HepG2 (cell line): ENCODE measurements around the gene P3H2. TPM values are rescaled to one million over a fixed set of nuclear protein-coding genes. Genes with fewer than 3 reads are reported as not detected.

Experiments
- ATAC-seq: fragments of 200-7000 bp; cut with Tn5 transposase; 3 replicates; pipeline ENCODE4 v1.9.1; 2020; ENCODE audit warnings: mild to moderate bottlenecking, moderate library complexity
- BruUV-seq: library from RNA; stranded (reverse); fragments of 400-500 nt; replicated peaks from 2 replicates; lab custom pipeline; 2021; lab: Mats Ljungman, UMichigan
- CTCF ChIA-PET: fragments of 300-600 bp; formaldehyde crosslinking; extraction: SDS; loops from one replicate; lab custom pipeline; 2021; ENCODE audit warnings: low total read pairs, inconsistent platforms, low intra/inter-chr PET ratio; lab: Yijun Ruan, JAX
- POLR2A ChIA-PET: fragments of 350-600 bp; sonication (Branson Sonifier 250); formaldehyde crosslinking; loops from one replicate; lab custom pipeline; 2020; ENCODE audit warnings: antibody characterized with exemption, inconsistent platforms; lab: Yijun Ruan, JAX
- DNase-seq: peaks from one replicate; pipeline ENCODE4 v3.0.0-alpha.2; 2015; ENCODE audit warnings: low spot score
- FAIRE-seq: peaks from 3 replicates; lab custom pipeline; 2011; peaks lifted over from hg19 to GRCh38; lab: Jason Lieb, UNC
- H2AFZ ChIP-seq: one replicate; pipeline ENCODE4 v1.6.1; 2011; ENCODE audit warnings: low read length, inconsistent platforms
- H3K27ac ChIP-seq: fragments of 300-600 bp; 3 replicates; pipeline ENCODE4 v1.8.0; 2011; ENCODE audit warnings: mixed run types, mild to moderate bottlenecking, mixed read lengths, low read length, inconsistent platforms; ENCODE audit not compliant: insufficient read depth; ENCODE audit errors: extremely low read length
- H3K27me3 ChIP-seq, 2 experiments: fragments of 200-600 bp in 1 of 2; 2 replicates in 1 of 2; 3 replicates in 1 of 2; pipeline versions ENCODE4 v1.6.0 to v1.8.0; 2011; ENCODE audit warnings: low read length in 2 of 2, mild to moderate bottlenecking in 2 of 2, moderate library complexity in 2 of 2, inconsistent platforms in 1 of 2; ENCODE audit not compliant: insufficient read depth in 2 of 2, control insufficient read depth in 1 of 2
- H3K36me3 ChIP-seq, 2 experiments: fragments of 200-600 bp in 1 of 2; replicated peaks in 1 of 2; 2 replicates in 1 of 2; 3 replicates in 1 of 2; pipeline versions ENCODE4 v1.5.1 to v1.8.0; 2011; ENCODE audit warnings: low read length in 2 of 2, inconsistent platforms in 1 of 2; ENCODE audit not compliant: insufficient read depth in 2 of 2, control insufficient read depth in 1 of 2
- H3K4me1 ChIP-seq: 2 replicates; pipeline ENCODE4 v1.5.1; 2012; ENCODE audit warnings: low read length, inconsistent platforms; ENCODE audit not compliant: insufficient read depth
- H3K4me2 ChIP-seq: 2 replicates; pipeline ENCODE4 v1.6.0; 2011; ENCODE audit warnings: low read depth, low read length, inconsistent platforms
- H3K4me3 ChIP-seq, 3 experiments: fragments of 200-600 bp in 1 of 3; sonication (generic), shearing (Covaris generic) in 1 of 3; replicated peaks in 1 of 3; 2 replicates each; pipeline ENCODE4 v1.5.1; 2011 to 2016; ENCODE audit warnings: low read length in 3 of 3, inconsistent platforms in 2 of 3, low read depth in 2 of 3, mild to moderate bottlenecking in 2 of 3, control low read depth in 1 of 3, mixed read lengths in 1 of 3; ENCODE audit not compliant: insufficient read depth in 1 of 3
- H3K79me2 ChIP-seq: one replicate; pipeline ENCODE4 v1.6.1; 2011; ENCODE audit warnings: low read length, inconsistent platforms; ENCODE audit not compliant: insufficient read depth
- H3K9ac ChIP-seq: 2 replicates; pipeline ENCODE4 v1.6.0; 2011; ENCODE audit warnings: mild to moderate bottlenecking, low read depth, low read length, inconsistent platforms; ENCODE audit not compliant: insufficient read depth
- H3K9me3 ChIP-seq: 2 replicates; pipeline ENCODE4 v1.5.1; 2012; ENCODE audit warnings: mild to moderate bottlenecking, low read length
- H4K20me1 ChIP-seq: 2 replicates; pipeline ENCODE4 v1.6.0; 2011; ENCODE audit warnings: inconsistent platforms, mild to moderate bottlenecking, low read length, moderate library complexity; ENCODE audit not compliant: insufficient read depth
- ATRX ChIP-seq: sonication (generic); formaldehyde crosslinking; IDR thresholded peaks from 2 replicates; pipeline ENCODE4 v1.4.0; 2020; ENCODE audit warnings: missing genetic modification reagents, borderline replicate concordance
- CENPX ChIP-seq: sonication (generic); formaldehyde crosslinking; IDR thresholded peaks from 2 replicates; pipeline ENCODE4 v1.9.0; 2021; ENCODE audit warnings: mild to moderate bottlenecking, missing genetic modification reagents, moderate library complexity
- GTF2F1 ChIP-seq: fragments of 150-350 bp; IDR thresholded peaks from 2 replicates; pipeline ENCODE4 v1.6.1; 2014; ENCODE audit warnings: low read length
- HOXA5 ChIP-seq: sonication (generic); formaldehyde crosslinking; IDR thresholded peaks from 2 replicates; pipeline ENCODE4 v1.4.0; 2020; ENCODE audit warnings: missing genetic modification reagents
- MEF2D ChIP-seq: sonication (generic); formaldehyde crosslinking; IDR thresholded peaks from 2 replicates; pipeline ENCODE4 v1.5.1; 2020; ENCODE audit warnings: mild to moderate bottlenecking, missing genetic modification reagents
- MZF1 ChIP-seq: sonication (generic); formaldehyde crosslinking; IDR thresholded peaks from 2 replicates; pipeline ENCODE4 v1.8.1; 2023; ENCODE audit warnings: mild to moderate bottlenecking, missing genetic modification reagents, borderline replicate concordance
- NFIB ChIP-seq: sonication (generic); formaldehyde crosslinking; IDR thresholded peaks from 2 replicates; pipeline ENCODE4 v1.9.0; 2021; ENCODE audit warnings: missing genetic modification reagents, mild to moderate bottlenecking, borderline replicate concordance
- SRY ChIP-seq: sonication (generic); formaldehyde crosslinking; IDR thresholded peaks from 2 replicates; pipeline ENCODE4 v1.8.0; 2022; ENCODE audit warnings: mild to moderate bottlenecking, missing genetic modification reagents
- TFDP2 ChIP-seq: sonication (generic); formaldehyde crosslinking; IDR thresholded peaks from 2 replicates; pipeline ENCODE4 v1.4.0; 2020; ENCODE audit warnings: missing genetic modification reagents
- ZNF160 ChIP-seq: sonication (generic); formaldehyde crosslinking; IDR thresholded peaks from 2 replicates; pipeline ENCODE4 v1.8.0; 2022; ENCODE audit warnings: mild to moderate bottlenecking, inconsistent platforms, missing genetic modification reagents
- ZNF460 ChIP-seq: sonication (generic); formaldehyde crosslinking; IDR thresholded peaks from 2 replicates; pipeline ENCODE4 v1.5.1; 2020; ENCODE audit warnings: missing genetic modification reagents, mild to moderate bottlenecking, borderline replicate concordance
- ZNF577 ChIP-seq: sonication (generic); formaldehyde crosslinking; IDR thresholded peaks from 2 replicates; pipeline ENCODE4 v1.4.0; 2020; ENCODE audit warnings: mild to moderate bottlenecking, low read depth, missing genetic modification reagents, borderline replicate concordance
- ZNF724P ChIP-seq: sonication (generic); formaldehyde crosslinking; IDR thresholded peaks from 2 replicates; pipeline ENCODE4 v1.8.0; 2022; ENCODE audit warnings: missing genetic modification reagents, borderline replicate concordance
- ZSCAN22 ChIP-seq: sonication (generic); formaldehyde crosslinking; IDR thresholded peaks from 2 replicates; pipeline ENCODE4 v1.4.0; 2020; ENCODE audit warnings: mild to moderate bottlenecking, missing genetic modification reagents
- in situ Hi-C: cut with HindIII; loops from 2 replicates; pipeline ENCODE4 v1.10.0; 2017; ENCODE audit warnings: low pct_unique_long_range_greater_than_20kb; ENCODE audit not compliant: extremely low pct_ligation_motif_present
- intact Hi-C: fragments of 100-400 bp; cut with micrococcal nuclease; formaldehyde crosslinking; loops from one replicate; pipeline ENCODE4 v1.10.0; 2022; ENCODE audit not compliant: unreplicated experiment
- polyA plus RNA-seq, 8 experiments: library from polyadenylated mRNA; depleted of rRNA in 3 of 8; stranded (reverse) in 7 of 8; unstranded in 1 of 8; fragments of >200 nt; fragmentation: Illumina TruSeq in 4 of 8; extraction: Trizol in 4 of 8; gene quantifications; 2 replicates each; pipeline versions ENCODE4 v1.2.1 to v1.2.3, GENCODE V29; 2011 to 2016; ENCODE audit warnings: low read depth in 4 of 8, missing spikeins in 1 of 8, mixed read lengths in 1 of 8; ENCODE audit not compliant: insufficient read depth in 1 of 8
- total RNA-seq, 5 experiments: library from RNA; depleted of rRNA; stranded (reverse); fragments of >200 nt; fragmentation: Illumina TruSeq; extraction: Trizol; gene quantifications; 2 replicates each; pipeline ENCODE4 v1.2.3, GENCODE V29; 2016; ENCODE audit warnings: low read depth in 1 of 5
- TF ChIP-seq, protein P1 (sequence below): sonication (generic); formaldehyde crosslinking; IDR thresholded peaks from 2 replicates; pipeline ENCODE4 v1.4.0; 2020; ENCODE audit warnings: missing genetic modification reagents

P3H2 gene
- total and polyA plus RNA-seq, 2 of the 13 experiments (the other 11 are each of a cell fraction or from before 2014, with no cell fraction given), result not detected

DNA sequence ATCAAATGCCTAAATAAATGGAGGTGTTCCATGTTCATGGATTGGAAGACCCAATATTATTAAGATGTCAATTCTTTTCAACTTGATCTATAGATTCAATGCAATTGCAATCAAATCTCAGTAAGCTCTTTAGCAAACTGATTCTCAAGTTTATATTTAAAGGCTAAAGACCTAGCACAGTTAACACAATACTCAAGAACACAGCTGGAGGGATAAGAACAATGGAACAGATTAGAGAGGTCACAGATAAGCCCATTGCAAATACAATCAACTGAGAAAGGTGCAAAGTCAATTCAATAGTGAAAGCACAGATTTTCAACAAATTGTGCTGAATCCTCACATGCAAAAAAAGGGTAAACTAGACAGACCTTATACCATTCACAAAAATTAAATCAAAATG lies 198.9 kb downstream of the P3H2 start:
- Histone ChIP-seq H4K20me1 (no peaks in the 10 kb centered on the region), H3K9ac (no peak overlapping the region), H3K4me3 (no peak overlapping the region), H3K4me2 (no peak overlapping the region), H2AFZ (no peak overlapping the region), H3K9me3 (no peaks in the 10 kb centered on the region), H3K79me2 (no peaks in the 10 kb centered on the region), H3K36me3 (no peaks in the 10 kb centered on the region), H3K4me1 (no peaks in the 10 kb centered on the region), H3K27me3 (no peaks in the 10 kb centered on the region), H3K27ac (no peak overlapping the region)
- ATAC-seq, result no peak
- DNase-seq, result no peak
- BruUV-seq, result no TSS peak
- FAIRE-seq, result no peak
- TF ChIP-seq ATRX (CRISPR knock-in tag), result no peak
- no peak for TF ChIP-seq NFIB (CRISPR knock-in tag)
- no peak for TF ChIP-seq ZSCAN22 (CRISPR knock-in tag)
- no peak for TF ChIP-seq GTF2F1
- no peak for TF ChIP-seq TFDP2
- TF ChIP-seq HOXA5 (CRISPR knock-in tag), result no peak
- TF ChIP-seq ZNF577 (CRISPR knock-in tag), result no peak
- no peak for TF ChIP-seq SRY (CRISPR knock-in tag)
- TF ChIP-seq, protein P1, sequence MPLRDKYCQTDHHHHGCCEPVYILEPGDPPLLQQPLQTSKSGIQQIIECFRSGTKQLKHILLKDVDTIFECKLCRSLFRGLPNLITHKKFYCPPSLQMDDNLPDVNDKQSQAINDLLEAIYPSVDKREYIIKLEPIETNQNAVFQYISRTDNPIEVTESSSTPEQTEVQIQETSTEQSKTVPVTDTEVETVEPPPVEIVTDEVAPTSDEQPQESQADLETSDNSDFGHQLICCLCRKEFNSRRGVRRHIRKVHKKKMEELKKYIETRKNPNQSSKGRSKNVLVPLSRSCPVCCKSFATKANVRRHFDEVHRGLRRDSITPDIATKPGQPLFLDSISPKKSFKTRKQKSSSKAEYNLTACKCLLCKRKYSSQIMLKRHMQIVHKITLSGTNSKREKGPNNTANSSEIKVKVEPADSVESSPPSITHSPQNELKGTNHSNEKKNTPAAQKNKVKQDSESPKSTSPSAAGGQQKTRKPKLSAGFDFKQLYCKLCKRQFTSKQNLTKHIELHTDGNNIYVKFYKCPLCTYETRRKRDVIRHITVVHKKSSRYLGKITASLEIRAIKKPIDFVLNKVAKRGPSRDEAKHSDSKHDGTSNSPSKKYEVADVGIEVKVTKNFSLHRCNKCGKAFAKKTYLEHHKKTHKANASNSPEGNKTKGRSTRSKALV (CRISPR knock-in tag), result no peak
- no peak for TF ChIP-seq ZNF160 (CRISPR knock-in tag)
- no peak for TF ChIP-seq MZF1 (CRISPR knock-in tag)
- no peak for TF ChIP-seq ZNF460 (CRISPR knock-in tag)
- TF ChIP-seq MEF2D, result no peak
- no peak for TF ChIP-seq ZNF724P (CRISPR knock-in tag)
- TF ChIP-seq CENPX (CRISPR knock-in tag), result no peak
- ChIA-PET POLR2A (no interaction called here), CTCF (no interaction called here)
- intact Hi-C loops, result no loop called here
- in situ Hi-C loops, result no loop called here
